HG03565 (cell line): ENCODE data around the gene PIGK.

ENCODE experiments used
- ATAC-seq: cut with Tn5 transposase; IDR thresholded peaks from one replicate; pipeline ENCODE4 v1.9.1; 2021; ENCODE audit warnings: mild to moderate bottlenecking, moderate library complexity; ENCODE audit not compliant: unreplicated experiment

The PIGK gene

DNA sequence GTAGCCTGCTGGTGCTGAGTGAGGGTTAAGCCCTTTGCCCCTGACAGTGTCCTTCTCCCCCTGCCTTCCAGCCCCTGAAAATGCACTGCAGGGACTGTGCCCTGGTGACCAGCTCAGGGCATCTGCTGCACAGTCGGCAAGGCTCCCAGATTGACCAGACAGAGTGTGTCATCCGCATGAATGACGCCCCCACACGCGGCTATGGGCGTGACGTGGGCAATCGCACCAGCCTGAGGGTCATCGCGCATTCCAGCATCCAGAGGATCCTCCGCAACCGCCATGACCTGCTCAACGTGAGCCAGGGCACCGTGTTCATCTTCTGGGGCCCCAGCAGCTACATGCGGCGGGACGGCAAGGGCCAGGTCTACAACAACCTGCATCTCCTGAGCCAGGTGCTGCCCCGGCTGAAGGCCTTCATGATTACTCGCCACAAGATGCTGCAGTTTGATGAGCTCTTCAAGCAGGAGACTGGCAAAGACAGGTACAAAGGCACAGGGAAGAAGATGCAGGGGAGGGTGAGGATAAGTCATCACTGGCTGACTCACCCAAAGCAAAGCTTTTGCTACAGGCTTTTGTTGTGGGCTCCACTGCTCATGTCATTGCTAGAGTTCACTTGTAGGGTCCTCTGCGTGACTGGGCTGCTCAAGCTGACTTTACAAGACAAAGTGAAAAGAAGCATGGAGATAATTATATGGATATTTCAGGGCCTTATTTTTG, 174.9 kb downstream of the PIGK start:
- ATAC-seq, result no peak

GRCh38 chr1:77040826-77041225, 178.4 kb downstream of the PIGK start:
- ATAC-seq, result peak; percentile 81

DNA sequence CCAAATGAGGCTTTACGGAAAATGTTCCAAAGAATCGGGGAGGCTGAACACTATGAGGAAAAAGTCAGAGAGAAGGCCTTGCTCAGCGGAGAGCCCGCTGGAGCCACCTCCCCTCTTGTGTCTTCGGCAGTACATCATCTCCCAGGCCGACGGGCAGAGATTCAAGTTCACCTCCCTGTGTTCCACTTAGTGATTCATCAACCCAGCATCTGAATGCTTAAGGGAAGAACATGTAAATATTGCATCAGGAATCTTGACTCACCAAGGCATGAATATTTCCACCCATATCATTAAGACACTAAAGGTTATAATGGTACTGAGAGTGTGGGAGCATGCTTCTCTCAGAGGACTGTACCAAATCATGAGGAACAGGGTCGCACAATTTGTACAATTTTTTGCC, 179.5 kb downstream of the PIGK start:
- ATAC-seq, result no peak

DNA sequence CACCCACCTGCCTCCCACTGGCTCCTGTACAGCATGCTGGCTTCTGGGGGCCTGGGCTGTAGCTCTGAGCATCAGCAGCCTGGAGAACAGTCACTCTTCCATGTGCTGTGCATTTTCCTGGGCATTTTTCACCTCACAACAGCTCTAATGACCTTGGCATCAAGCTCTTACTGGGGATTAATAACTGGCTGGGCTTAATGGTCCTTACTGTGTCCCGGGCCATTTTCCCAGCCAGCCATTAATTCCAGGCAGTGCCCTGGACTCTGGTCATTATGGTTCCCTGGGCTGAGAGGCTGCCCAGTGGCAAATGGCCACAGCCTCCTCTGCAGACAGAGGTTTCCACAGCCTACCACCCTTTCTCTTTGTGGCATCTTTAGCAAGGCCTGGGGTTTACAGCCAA, 180.1 kb downstream of the PIGK start:
- ATAC-seq, result no peak
